ENCODE data around the gene TMEM225B. TPM values are rescaled to one million over a fixed set of nuclear protein-coding genes. Genes with fewer than 3 reads are reported as not detected.
"Not testable (repeated sequence)": the region's sequence is repeated elsewhere in the genome, so short reads cannot be mapped to it uniquely, and the experiment has no call there.

Gene TMEM225B, protein sequence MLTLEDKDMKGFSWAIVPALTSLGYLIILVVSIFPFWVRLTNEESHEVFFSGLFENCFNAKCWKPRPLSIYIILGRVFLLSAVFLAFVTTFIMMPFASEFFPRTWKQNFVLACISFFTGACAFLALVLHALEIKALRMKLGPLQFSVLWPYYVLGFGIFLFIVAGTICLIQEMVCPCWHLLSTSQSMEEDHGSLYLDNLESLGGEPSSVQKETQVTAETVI
- total RNA-seq = under 1 TPM; 0.80 to 0.86 TPM

DNA sequence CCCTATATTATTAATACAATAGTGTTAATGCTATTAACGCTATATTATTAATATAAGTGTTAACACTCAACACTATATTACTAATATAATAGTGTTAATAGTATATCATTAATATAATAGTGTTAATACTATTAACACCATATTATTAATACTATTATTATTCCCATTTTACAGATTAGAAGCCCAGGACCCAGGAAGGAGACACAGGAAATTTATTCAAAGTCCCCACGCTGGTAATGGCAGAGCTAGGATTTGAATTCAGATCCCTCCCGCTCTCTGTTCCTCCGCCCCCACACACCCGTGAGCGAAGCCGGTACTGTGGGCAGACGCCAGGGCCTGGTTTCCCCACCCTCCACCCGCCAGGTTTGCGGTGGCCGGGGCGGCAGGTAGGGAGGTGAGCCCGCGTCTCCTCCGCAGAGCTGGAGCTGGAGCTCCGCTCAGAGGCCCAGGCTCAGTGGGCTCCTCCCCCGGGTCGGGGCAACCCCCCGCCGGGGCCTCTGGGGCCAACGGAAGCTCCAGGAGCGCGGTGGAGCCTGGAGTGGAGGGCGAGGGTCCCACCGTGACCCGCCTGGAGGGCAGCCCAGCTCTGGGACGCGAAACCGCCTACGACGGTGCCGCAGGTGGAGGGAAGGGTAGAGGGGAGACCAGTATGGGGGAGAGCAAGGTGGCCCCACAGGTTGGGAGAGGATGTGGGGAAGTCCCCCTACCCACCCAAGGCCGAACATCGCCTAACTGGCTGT, at the start of gene TMEM225B:
Gene TMEM225B, plus strand, starts transcription at position 506 of the 740 bp plus-strand sequence. CDS start 6,122 bp downstream, outside the sequence.
- POLR2A ChIA-PET = interaction anchor here (1.6 kb wide), 1 partner anchor 26 kb away, joined by 5 read pairs; no protein-coding TSS in a partner anchor

DNA sequence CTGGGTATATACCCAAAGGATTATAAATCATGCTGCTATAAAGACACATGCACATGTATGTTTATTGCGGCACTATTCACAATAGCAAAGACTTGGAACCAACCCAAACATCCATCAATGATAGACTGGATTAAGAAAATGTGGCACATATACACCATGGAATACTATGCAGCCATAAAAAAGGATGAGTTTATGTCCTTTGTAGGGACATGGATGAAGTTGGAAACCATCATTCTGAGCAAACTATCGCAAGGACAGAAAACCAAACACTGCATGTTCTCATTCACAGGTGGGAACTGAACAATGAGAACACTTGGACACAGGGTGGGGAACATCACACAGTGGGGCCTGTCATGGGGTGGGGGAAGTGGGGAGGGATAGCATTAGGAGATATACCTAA, 48.5 kb upstream of the TMEM225B start:
- CTCF ChIA-PET, POLR2A ChIA-PET: not testable (repeated sequence)

More for the DNA sequence above, at the start of gene TMEM225B:
- CTCF ChIA-PET = interaction anchor here (0.7 kb wide), 1 partner anchor 41 kb away, joined by 3 read pairs; no protein-coding TSS in a partner anchor

DNA sequence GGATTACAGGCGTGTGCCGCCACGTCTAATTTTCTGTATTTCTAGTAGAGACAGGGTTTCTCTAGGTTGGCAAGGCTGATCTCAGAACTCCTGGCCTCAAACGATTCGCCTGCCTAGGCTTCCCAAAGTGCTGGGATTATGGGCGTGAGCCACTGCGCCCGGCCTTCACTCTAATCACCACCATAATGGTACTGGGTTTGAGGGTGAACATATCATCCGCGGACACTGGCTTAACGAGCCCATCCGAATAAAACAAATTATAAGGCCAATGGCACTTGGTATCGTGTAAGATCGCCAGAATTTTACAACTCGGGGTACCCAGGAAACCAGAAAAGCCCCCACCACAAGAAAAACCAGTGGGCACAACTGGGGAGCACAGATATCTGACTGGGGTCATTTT, 46.7 kb upstream of the TMEM225B start:
- ChIA-PET CTCF (no interaction called here), POLR2A (no interaction called here)

DNA sequence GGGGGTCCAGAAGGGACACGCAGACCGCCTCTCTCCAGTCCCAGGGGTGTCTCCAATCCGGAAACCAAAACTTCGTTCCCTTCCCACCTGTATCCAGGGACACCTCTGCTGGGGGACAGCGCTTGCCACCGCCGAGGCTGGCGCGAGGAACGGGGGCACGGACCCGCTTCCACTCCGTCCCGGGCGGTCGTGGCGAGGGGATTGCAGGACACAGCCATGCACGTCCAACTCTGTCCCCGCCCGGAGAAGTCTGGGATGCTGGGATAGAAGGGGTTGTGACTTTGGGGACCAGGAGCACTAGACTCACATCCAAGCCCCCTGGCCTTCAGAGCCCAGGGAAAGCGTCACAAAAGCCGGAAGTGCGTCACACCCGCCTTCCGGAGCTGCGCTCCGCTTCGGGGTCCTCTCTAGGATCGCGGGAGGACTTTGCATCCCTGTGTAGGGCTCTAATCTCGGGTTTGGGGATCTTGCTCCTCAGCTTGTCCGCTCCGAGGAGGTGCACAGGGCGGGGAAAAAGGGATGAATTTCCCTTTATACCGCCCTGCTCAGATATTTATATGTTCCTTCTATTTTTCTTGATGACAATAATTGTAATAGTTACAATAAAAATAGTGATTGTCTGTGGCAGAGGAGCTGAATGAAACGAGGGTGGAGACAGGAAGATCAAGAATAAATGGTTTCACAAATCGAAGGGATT, 46.2 kb upstream of the TMEM225B start, which contains the start of gene FAM200A:
Gene FAM200A, minus strand, starts transcription at position 348 of the 697 bp plus-strand sequence. CDS start 3,707 bp downstream, outside the sequence.
- ChIA-PET CTCF (no interaction called here), POLR2A (interaction anchor here (0.6 to 0.9 kb wide), 2 partner anchors 11 to 72 kb away, joined by 3 to 5 read pairs; no protein-coding TSS in a partner anchor)

DNA sequence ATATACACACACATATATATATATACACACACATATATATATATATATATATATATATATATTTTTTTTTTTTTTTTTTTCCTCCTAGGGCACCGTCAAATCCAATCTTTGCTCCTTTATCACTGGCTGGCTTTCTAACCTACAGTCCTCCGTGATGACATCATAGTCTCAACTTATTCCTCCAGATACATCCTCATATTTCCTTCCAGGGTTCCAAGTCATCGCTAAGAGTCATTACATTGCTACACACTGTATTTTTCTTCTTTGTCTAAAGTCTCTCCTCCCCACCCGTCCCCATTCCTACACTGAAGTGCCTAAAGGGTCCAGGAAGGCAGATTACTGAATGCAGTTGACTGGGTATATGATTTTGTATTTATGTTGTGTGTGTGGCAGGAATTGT, 45.0 kb upstream of the TMEM225B start:
- CTCF ChIA-PET = no interaction called here
- POLR2A ChIA-PET = interaction anchor here (0.6 kb wide), 1 partner anchor 81 kb away, joined by 8 read pairs; no protein-coding TSS in a partner anchor

DNA sequence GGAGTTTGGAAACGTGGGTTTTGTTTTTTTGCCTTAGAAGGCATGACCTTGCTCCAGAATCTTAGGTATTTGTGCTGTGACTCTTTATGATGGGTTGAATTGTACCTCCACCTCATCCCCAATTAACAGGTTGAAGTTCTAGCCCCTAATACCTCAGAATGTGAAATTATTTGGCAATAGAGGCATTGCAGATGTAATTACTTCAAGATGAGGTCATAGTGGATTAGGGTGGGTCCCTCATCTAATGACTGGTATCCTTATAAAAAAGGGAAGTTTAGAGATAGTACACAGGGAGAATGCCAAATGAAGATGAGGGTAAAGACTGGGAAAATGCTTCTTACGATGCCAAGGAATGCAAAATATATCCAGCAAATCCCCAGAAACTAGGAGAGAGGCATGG, 43.1 kb upstream of the TMEM225B start:
- POLR2A ChIA-PET = no interaction called here

DNA sequence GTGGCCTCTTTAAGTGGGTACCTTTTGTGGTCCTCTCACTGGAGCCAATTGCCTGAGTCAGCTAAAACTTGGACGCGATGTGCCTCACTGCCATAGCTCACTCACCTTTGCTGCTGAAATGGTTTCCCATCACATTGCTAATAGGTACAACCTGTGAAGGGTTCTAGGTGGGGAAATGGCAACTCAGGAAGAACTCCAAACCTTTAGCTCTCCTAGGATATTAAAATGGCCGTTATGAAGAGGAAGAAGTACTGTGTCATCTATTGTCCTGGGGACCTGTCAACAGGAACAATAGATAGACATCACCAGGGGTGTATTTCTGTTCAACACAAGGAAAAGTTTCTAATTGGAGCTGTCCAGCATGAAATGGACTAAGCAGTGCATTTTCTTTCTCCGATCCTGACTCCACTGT, 40.9 kb upstream of the TMEM225B start:
- ChIA-PET POLR2A (interaction anchor here (0.9 to 1.1 kb wide), 2 partner anchors 20 to 83 kb away, joined by 3 read pairs; no protein-coding TSS in a partner anchor), CTCF (interaction anchor here (0.9 to 1.1 kb wide), 2 partner anchors 41 to 59 kb away, joined by 3 read pairs; partner anchors contain the start of gene TMEM225B)

More for the DNA sequence above, 43.1 kb upstream of the TMEM225B start:
- CTCF ChIA-PET = no interaction called here

DNA sequence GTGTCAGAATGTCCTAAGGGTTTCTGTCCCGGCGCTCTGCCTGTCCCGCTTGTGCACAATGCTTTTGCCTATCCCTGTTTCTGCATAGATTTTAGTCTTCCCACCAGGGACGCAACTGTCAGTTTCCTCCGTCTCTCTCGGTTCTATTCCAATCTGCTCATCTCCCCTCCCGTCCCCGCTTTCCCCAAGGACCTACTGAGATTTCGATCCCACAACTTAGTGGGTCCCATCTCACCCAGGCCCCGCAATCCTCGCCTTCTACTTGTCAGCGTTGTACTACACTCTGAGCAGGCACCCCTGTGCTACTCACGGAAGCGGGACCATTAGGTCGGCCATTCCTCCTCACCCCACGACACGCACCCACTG, 40.1 kb upstream of the TMEM225B start:
- POLR2A ChIA-PET = interaction anchor here (0.6 to 2.4 kb wide), 10 partner anchors 17 to 362 kb away, joined by 3 to 21 read pairs (median 4); partner anchors contain the start of genes TRIM4, ZKSCAN5, ZNF394 and ZSCAN25
- CTCF ChIA-PET = interaction anchor here (0.7 kb wide), 1 partner anchor 57 kb away, joined by 3 read pairs; no protein-coding TSS in a partner anchor

DNA sequence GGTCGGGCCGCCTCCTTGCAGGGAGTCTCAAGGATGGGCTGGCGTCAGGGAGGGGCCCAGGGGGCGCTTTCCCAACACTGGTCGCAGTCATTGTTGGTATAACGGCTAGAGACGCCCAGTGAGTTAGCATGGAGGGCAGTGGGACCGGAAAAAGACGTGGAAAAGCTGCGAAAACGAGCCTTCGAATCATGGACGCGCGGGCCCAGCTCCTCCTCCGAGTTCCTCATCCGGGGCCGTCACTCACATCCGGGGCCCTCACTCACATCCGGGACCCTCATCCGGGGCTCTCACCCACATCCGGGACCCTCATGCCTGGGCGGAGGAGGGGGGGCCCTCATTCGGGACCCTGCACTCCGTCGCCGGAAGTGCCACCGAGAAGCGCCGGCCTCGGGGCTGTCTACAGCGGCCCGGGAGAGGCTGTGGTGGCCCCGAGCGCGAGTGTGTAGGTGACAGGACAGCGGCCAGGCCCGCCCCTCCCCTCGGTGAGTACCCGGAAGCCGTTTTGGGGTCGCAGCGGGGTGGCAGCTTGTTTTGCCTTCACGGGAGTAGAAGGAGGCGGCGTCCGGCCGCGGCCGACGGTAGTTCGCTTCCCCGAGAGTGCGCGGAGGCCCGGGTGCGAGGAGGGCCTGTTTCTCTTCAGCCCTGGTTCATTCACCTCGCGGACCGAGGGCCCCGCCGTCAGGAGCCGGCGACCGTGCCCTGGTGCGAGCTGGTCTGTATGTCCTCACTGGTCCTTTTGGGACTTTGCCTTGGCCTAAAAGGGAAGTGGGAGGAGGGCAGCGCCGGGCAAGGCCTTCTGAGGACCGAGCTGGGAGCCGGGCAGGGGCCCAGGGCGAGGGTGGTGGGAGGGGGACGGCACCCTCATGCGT, 39.5 kb upstream of the TMEM225B start, which contains the start of gene ZNF655:
Gene ZNF655, plus strand, starts transcription at position 337 of the 869 bp plus-strand sequence. CDS start 1,918 bp downstream, outside the sequence.
- ChIA-PET POLR2A (interaction anchor here (0.5 to 2.4 kb wide), 11 partner anchors 13 to 361 kb away, joined by 3 to 21 read pairs (median 4); partner anchors contain the start of genes TRIM4, ZKSCAN5, ZNF394 and ZSCAN25), CTCF (interaction anchor here (0.7 kb wide), 1 partner anchor 58 kb away, joined by 3 read pairs; no protein-coding TSS in a partner anchor)

DNA sequence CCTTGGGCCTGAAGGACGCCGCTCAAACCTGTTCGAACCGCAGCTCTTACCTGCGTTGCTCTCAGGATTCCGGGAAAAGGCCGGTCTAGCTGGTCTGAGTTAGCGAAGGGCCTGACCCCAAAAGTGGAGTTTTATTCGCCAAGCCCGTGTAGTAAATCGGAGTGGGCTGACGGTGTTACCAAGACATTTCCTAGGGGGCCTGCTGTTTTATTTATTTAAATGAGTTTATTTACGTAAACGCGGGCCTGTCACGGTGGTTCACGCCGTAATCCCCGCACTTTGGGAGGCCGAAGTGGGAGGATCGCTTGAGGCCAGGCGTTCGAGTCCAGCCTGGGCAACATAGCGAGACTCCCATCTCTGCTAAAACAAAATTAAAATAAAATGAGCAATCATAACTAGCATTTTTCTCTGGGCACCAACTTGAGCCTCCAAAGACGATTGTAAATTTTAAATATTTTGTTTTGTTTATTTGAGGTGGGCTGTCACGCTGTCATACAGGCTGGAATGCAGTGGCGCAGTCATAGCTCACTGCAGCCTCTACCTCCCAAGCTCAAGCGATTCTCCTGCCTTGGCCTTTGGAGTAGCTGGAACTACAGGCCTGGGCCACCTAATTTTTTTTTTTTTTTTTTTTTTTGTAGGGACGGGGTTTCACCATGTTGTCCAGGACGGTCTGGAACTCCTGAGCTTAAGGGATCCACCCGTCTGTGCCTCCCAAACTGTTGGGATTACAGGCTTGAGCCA, 38.7 kb upstream of the TMEM225B start:
- POLR2A ChIA-PET = interaction anchor here (0.5 to 2.4 kb wide), 4 partner anchors 14 to 60 kb away, joined by 4 to 21 read pairs (median 5); partner anchors contain the start of genes ZNF394 and ZSCAN25
- CTCF ChIA-PET = no interaction called here

DNA sequence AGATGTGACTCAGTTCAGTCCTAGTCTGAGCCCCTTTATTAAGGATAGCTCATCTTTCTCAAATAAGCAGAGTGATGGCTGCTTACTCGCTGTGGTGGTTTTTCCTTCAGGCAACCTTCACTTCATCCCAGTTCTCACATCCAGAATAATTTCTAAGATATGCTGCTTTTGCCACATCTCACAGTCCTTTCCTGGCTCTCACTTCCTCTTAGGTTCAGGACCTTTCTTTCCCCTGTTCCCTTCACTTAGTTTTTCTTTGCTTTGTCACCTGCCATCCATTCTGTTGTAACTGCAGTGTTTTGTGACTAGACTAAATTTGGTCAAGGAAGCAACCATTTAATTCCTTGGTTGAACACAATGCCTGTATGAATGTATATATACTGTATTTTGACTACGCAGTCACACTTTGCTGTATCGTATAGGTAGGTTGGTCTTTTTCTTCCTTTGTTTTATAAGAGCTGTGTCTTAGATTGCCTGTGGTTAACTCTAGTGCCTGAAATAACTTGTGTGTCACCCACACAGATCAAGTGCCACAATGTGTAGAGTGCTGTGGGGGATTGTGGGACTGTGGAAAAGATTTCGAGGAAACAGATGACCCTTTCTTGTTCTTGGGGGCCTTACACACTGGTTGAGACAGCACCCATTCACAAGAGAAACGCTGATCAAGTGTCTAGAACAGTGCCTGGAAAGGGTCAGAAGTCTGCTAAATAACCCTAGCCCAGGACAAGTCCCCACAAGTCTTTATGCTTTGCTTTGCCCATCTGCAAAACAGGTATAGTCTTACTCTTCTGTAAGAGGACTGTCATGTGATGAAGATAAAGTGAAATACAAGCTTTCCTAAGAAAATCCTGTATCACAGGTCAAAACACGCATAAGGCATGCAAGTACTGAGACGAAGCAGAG, 37.0 kb upstream of the TMEM225B start:
- CTCF ChIA-PET = no interaction called here
- POLR2A ChIA-PET = no interaction called here

DNA sequence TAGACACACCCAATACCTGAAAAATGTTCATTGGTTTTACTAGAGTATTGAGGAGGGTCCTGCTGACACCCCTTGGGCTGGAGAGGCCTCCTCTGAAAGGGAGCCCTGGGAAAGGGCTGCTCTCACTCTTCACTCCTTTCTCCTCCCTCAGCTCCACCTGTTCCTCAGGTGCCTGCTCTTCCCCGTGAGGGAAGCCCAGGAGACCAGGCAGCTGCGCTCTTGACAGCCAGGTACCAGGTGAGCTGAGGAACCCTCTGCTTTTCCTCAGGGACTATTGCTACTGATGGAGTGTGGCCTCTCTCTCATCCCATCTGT, 36.4 kb upstream of the TMEM225B start:
- ChIA-PET CTCF (no interaction called here), POLR2A (no interaction called here)

DNA sequence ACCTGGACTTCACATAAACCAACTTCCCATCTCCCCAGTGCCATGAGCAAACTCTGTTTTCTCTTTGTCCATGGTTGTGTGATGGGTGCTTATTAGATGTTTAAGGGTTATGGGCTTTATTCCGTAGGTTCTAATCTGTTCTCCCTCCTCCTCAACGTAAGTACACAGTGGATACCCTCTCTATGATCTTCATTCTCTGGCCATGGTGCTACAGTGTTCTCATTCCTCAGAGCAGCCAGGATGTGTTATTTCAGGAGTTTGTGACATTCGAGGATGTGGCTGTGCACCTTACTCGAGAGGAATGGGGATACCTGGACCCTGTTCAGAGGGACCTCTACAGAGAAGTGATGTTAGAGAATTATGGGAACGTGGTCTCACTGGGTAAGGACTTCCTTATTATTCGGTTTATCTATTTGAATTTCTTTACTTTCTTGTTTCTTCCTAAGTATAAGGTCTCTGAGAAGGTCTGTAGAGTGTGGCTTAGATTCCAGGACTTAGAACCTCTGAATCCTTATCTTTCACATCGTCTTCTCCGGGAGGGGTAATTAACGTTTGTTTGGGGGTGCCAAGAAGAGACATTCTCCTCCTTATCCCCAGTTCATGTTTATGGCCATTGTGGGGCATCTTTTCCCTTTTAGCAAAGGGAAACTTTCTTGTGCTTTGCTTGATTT, 35.8 kb upstream of the TMEM225B start:
- ChIA-PET POLR2A (no interaction called here), CTCF (no interaction called here)

DNA sequence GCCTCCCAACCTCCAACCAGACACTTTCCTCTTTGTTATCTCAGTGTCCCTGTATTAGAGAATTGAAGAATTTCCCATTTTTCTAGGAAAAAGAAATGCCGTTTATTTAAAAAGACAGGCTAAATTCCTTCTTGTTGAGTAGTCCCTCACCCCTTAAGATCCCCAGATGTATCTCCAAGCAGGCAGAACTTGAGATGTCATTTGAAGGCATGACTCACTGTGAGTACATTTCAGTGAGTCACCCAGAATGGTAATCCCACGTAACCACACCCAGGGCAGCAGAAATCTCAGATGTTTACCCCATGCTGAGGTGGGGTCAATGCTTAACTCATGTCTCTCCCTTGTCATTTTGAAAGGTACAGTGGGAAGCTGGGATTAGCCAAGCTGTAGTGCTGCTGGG, 35.2 kb upstream of the TMEM225B start:
- CTCF ChIA-PET = no interaction called here
- POLR2A ChIA-PET = no interaction called here

DNA sequence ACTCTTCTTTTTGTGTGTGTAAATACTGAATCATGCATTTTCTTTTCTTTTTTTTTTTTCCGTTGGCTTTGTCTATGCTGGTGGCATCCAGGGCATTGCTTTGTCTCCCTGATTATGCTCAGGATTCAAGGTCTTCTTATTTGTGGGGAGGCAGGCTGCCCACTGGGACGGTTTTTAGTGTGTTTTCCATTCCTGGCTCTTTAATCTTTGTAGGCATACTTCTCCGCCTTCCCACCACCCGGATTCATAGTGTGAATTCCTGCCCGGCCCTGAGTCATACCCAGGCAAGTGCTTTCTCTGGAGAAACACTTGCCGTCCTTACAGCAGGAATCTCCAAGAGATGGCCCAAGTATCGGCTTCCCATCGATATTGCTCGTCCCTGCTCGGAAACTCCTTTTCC, 34.4 kb upstream of the TMEM225B start:
- ChIA-PET POLR2A (no interaction called here), CTCF (no interaction called here)

DNA sequence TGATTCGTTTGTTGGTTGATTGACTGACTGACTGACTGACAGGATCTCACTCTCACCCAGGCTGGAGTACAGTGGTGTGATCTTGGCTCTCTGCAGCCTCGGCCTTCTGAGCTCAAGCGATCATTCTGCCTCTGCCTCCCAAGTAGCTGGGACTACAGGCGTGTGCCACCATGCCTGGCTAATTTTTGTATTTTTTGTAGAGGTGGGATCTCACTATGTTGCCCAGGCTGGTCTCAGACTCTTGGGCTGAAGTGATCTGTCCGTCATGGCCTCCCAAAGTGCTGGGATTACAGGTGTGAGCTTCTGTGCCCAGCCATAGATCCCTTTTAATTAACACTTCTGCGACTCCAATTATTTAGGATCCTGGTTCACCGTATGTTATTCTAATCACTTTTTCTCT, 29.3 kb upstream of the TMEM225B start:
- CTCF ChIA-PET = interaction anchor here (1.4 kb wide), 1 partner anchor 10 kb away, joined by 3 read pairs; no protein-coding TSS in a partner anchor

More for the DNA sequence above, 29.3 kb upstream of the TMEM225B start:
- POLR2A ChIA-PET = interaction anchor here (0.7 kb wide), 1 partner anchor 243 kb away, joined by 3 read pairs; the partner anchor contains the start of gene ARPC1A

All from activated CD8-positive, alpha-beta memory T cell treated with anti-CD3 and anti-CD28 coated beads for 36 hours (primary cell).